ENCODE data around the gene ZFTA.

GRCh38 chr11:63779039-63779438, 10.5 kb upstream of the ZFTA start:
- TF ChIP-seq, protein P1, sequence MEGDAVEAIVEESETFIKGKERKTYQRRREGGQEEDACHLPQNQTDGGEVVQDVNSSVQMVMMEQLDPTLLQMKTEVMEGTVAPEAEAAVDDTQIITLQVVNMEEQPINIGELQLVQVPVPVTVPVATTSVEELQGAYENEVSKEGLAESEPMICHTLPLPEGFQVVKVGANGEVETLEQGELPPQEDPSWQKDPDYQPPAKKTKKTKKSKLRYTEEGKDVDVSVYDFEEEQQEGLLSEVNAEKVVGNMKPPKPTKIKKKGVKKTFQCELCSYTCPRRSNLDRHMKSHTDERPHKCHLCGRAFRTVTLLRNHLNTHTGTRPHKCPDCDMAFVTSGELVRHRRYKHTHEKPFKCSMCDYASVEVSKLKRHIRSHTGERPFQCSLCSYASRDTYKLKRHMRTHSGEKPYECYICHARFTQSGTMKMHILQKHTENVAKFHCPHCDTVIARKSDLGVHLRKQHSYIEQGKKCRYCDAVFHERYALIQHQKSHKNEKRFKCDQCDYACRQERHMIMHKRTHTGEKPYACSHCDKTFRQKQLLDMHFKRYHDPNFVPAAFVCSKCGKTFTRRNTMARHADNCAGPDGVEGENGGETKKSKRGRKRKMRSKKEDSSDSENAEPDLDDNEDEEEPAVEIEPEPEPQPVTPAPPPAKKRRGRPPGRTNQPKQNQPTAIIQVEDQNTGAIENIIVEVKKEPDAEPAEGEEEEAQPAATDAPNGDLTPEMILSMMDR (IDR thresholded peaks at IDR 0.05): no peak
- TF ChIP-seq JUNB (IDR thresholded peaks at IDR 0.05): no peak
- TF ChIP-seq ZNF302 (CRISPR knock-in tag; IDR thresholded peaks at IDR 0.05): no peak
- TF ChIP-seq, protein P2, sequence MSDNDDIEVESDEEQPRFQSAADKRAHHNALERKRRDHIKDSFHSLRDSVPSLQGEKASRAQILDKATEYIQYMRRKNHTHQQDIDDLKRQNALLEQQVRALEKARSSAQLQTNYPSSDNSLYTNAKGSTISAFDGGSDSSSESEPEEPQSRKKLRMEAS (IDR thresholded peaks at IDR 0.05): no peak
- TF ChIP-seq HOXA7 (CRISPR knock-in tag; IDR thresholded peaks at IDR 0.05): no peak
- no peak for TF ChIP-seq SREBF2 (IDR thresholded peaks at IDR 0.05)
- TF ChIP-seq RAD21 (conservative IDR thresholded peaks at IDR 0.05 in 1 of 2, IDR thresholded peaks at IDR 0.05 in 1 of 2): no peak
- TF ChIP-seq POLR2A (IDR thresholded peaks at IDR 0.05; ENCODE audit: low read length): no peak
- no peak for TF ChIP-seq EP300 (IDR thresholded peaks at IDR 0.05)
